GM12801 (cell line): ENCODE measurements around the gene TRPM3.

Source experiments
- TF ChIP-seq, protein P1 (sequence below): IDR thresholded peaks from one replicate; pipeline ENCODE4 v1.5.1; 2011; ENCODE audit warnings: control low read depth; ENCODE audit not compliant: insufficient read length; ENCODE audit errors: extremely low read depth

TRPM3 gene

DNA sequence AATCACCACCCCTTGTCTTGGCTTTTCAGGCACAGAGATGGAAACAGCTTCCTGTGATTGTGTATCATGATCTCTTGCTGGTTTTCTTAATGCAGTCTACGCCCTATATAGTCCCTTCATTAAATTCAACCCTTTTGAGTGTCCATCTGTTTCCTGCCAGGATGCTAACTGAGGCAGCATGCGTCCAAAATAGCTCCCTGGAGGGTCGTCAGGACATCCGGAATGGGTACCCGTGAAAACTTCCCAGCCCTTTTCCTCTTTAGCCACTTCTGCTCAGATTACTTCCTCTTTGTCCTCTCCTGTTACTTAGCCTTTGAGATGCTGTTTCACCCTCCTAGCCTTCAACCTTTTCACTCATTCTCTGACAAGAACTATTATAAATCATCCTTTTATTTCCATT lies 627.2 kb downstream of the TRPM3 start:
- TF ChIP-seq, protein P1, sequence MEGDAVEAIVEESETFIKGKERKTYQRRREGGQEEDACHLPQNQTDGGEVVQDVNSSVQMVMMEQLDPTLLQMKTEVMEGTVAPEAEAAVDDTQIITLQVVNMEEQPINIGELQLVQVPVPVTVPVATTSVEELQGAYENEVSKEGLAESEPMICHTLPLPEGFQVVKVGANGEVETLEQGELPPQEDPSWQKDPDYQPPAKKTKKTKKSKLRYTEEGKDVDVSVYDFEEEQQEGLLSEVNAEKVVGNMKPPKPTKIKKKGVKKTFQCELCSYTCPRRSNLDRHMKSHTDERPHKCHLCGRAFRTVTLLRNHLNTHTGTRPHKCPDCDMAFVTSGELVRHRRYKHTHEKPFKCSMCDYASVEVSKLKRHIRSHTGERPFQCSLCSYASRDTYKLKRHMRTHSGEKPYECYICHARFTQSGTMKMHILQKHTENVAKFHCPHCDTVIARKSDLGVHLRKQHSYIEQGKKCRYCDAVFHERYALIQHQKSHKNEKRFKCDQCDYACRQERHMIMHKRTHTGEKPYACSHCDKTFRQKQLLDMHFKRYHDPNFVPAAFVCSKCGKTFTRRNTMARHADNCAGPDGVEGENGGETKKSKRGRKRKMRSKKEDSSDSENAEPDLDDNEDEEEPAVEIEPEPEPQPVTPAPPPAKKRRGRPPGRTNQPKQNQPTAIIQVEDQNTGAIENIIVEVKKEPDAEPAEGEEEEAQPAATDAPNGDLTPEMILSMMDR, result no peak

DNA sequence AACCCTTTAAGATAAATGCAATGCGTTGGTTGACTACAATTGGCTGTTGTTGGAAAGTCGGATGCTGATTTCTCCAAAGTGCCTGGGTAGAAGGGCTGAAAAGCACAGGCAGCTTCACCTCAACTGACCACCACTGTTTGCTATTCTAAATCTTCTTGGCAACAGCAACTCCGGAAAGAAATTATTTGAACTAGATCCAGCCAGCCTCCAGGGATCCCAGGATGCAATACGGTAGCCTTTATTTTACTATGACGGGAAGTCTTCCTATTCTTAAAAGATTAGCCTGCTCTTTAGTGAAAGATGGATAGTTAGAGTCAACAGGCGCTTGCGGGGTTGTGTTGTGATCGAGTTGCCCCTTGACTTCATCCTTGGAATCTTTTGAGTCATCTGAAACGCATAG lies 628.4 kb downstream of the TRPM3 start:
- TF ChIP-seq, protein P1, result no peak

DNA sequence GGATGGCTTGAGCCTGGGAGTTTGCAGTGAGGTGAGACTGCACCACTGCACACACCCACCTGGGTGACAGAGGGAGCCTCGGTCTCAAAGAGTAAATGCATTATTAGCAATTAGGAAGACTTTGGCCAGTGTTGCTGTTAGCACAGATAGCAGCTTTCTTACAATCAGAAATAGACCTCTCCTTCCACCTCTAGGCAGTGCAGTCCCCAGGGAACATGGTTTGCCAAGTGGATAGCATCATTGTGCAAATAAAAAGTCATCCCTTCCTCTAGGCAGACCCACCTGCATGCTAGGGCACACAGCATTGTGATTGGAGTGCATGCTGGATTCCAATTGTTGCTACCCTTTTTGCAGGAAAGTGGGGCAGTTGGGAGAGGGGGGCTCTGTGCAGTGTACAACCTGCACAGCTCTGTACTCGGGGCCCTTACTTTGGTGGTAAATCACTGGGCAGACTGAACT lies 629.1 kb downstream of the TRPM3 start:
- TF ChIP-seq, protein P1, result no peak

- TF ChIP-seq, protein P1, result no peak
Measured at GRCh38 chr9:70491426-70492318, 629.7 kb downstream of the TRPM3 start.

- TF ChIP-seq, protein P1, result no peak
Measured at GRCh38 chr9:70490478-70490877, 630.9 kb downstream of the TRPM3 start.

DNA sequence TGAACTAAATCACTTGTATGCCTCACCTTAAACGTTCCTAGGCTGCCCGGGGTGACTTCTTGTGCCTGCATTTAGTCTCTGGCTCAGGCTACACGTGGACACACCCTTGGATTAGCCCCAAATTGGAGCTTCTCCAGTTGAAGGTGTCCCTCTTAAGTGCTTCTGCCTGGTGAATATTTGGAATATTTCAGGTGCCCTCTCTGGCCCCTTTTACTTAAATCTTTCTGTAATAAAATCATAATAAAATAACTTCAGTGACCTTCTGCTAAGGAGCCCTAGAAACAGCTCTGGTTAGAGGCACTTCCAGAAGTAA lies 632.7 kb downstream of the TRPM3 start:
- TF ChIP-seq, protein P1, result no peak

DNA sequence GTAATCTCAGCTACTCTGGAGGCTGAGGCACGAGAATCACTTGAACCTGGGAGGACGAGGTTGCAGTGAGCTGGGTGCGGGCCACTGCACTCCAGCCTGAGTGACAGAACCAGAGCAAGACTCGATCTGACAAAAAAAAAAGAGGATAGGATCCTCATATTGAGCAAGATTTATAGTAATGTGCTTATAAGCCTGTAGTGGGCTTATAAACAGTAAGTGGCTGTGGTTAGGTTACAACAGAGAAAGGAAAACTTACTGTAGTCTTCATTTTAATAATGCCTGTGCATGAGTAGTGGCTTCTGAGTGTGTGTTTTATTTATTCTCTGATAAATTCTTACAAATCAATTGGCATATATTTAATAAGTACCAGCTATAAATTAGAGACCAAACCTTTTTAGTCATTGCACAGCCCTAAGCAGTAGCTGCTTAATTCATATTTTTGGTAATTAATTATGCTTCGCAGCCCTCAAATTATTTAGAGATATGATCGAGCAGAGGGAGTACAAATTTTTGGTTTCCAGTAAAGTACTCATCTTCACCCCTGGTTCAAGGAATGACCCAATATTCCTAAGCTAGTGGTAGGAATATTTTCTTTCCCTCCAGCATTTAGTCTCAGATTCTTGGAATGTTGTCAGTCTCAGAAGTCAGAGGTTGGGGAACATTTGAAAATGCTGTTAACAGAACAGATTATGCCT lies 633.2 kb downstream of the TRPM3 start:
- TF ChIP-seq, protein P1, result no peak
